Karpas-422 (cell line): ENCODE results near the gene TBC1D22A. TPM values are rescaled to one million over a fixed set of nuclear protein-coding genes. Genes with fewer than 3 reads are reported as not detected.

ENCODE experiments used
- DNase-seq: peaks from one replicate; pipeline ENCODE4 v3.0.0-alpha.2; 2015
- H2AFZ ChIP-seq: fragments of 200-600 bp; sonication (generic); 2 replicates; pipeline ENCODE4 v1.6.1; 2014; ENCODE audit warnings: antibody characterized with exemption, low read length, mixed read lengths
- H3K27ac ChIP-seq: fragments of 200-600 bp; sonication (generic); 2 replicates; pipeline ENCODE4 v1.5.1; 2014; ENCODE audit warnings: mild to moderate bottlenecking, low read length, moderate library complexity
- H3K27me3 ChIP-seq: fragments of 200-600 bp; sonication (generic); 2 replicates; pipeline ENCODE4 v1.6.1; 2014; ENCODE audit warnings: low read length, mixed read lengths
- H3K36me3 ChIP-seq: fragments of 200-600 bp; sonication (generic); 2 replicates; pipeline ENCODE4 v1.6.1; 2014; ENCODE audit warnings: low read length, mixed read lengths; ENCODE audit not compliant: insufficient read depth
- H3K4me1 ChIP-seq: fragments of 200-600 bp; sonication (generic); 2 replicates; pipeline ENCODE4 v1.6.1; 2014; ENCODE audit warnings: mild to moderate bottlenecking, low read length, mixed read lengths
- H3K4me2 ChIP-seq: fragments of 200-600 bp; sonication (generic); 2 replicates; pipeline ENCODE4 v1.6.1; 2014; ENCODE audit warnings: low read length, low read depth, mild to moderate bottlenecking; ENCODE audit not compliant: poor library complexity, severe bottlenecking
- H3K4me3 ChIP-seq: fragments of 200-600 bp; sonication (generic); 2 replicates; pipeline ENCODE4 v1.5.1; 2014; ENCODE audit warnings: mild to moderate bottlenecking, antibody characterized with exemption, low read length, mixed read lengths
- H3K79me2 ChIP-seq: fragments of 200-600 bp; sonication (generic); 2 replicates; pipeline ENCODE4 v1.6.1; 2014; ENCODE audit warnings: mild to moderate bottlenecking, low read length, mixed read lengths
- H3K9ac ChIP-seq: fragments of 200-600 bp; sonication (generic); 2 replicates; pipeline ENCODE4 v1.6.0; 2014; ENCODE audit warnings: low read length
- H3K9me2 ChIP-seq: fragments of 200-600 bp; sonication (generic), shearing (Covaris generic); replicated peaks from 2 replicates; pipeline ENCODE4 v1.6.0; 2014; ENCODE audit warnings: mild to moderate bottlenecking, low read length, moderate library complexity; ENCODE audit not compliant: insufficient read depth
- H3K9me3 ChIP-seq: fragments of 300-700, 200-600 bp; sonication (generic); 2 replicates; pipeline ENCODE4 v1.6.1; 2014; ENCODE audit warnings: low read length, mixed read lengths
- H4K20me1 ChIP-seq: fragments of 200-600 bp; sonication (generic); 2 replicates; pipeline ENCODE4 v1.6.1; 2014; ENCODE audit warnings: mild to moderate bottlenecking, antibody characterized with exemption, low read length, low read depth; ENCODE audit not compliant: insufficient read depth
- total RNA-seq: library from RNA; depleted of rRNA; stranded (reverse); fragments of >200 nt; shearing (Covaris generic); gene quantifications from 2 replicates; pipeline ENCODE4 v1.2.3, GENCODE V29; 2014; ENCODE audit warnings: low replicate concordance

Gene TBC1D22A
- total RNA-seq, 1 experiment from 2014 or later, result 27.7 TPM

- Histone ChIP-seq H3K79me2 (no peaks in the 10 kb centered on the region), H2AFZ (no peak overlapping the region), H3K4me1 (no peaks in the 10 kb centered on the region), H3K27me3 (no peaks in the 10 kb centered on the region), H4K20me1 (no peaks in the 10 kb centered on the region), H3K36me3 (no peaks in the 10 kb centered on the region), H3K27ac (no peak overlapping the region), H3K9me3 (no peaks in the 10 kb centered on the region), H3K9ac (no peak overlapping the region), H3K9me2 (no peaks in the 10 kb centered on the region), H3K4me3 (no peak overlapping the region), H3K4me2 (no peak overlapping the region)
- DNase-seq, result no peak
Observed at GRCh38 chr22:47086596-47087248, 324.3 kb downstream of the TBC1D22A start.

DNA sequence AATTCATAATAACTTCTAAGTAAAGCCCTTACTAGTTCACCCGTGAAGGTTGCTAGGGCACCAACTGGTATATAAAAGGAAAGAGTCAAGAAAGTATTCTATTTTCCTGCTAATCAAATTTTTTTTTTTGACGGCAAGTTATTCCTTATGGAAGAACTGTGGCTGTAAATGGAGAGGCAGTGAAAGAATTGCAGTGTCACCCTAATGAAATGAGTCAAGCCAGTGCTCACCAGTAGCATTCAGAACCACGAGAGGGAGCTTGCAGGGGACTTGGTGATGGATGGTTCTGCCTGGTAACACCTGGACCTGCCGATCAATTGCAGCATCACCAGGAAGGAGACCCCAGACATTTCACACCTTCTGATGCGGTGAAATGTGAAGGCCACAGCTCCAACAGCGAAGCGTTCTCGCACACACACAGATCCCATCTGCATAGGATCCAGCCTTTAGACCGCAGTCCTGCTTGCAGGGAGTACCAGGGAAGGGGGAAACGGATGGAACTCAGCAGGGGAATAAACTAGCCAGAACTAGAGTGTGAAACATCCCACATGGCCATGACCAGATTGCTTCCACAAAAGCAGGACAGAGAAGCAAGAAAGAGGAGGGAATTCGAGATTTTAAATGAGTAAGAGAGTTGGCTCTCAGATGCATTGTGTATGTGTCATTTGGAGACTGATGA, 326.2 kb downstream of the TBC1D22A start:
- H4K20me1 ChIP-seq, result no peaks in the 10 kb centered on the region
- no peak overlapping the region for H3K27ac ChIP-seq
- no peak overlapping the region for H3K9ac ChIP-seq
- H3K4me2 ChIP-seq, result no peak overlapping the region
- H3K79me2 ChIP-seq, result peaks cover under 1% of the 10 kb centered on the region; the same call in 1 of the 2 replicates
- no peaks in the 10 kb centered on the region for H3K27me3 ChIP-seq
- no peaks in the 10 kb centered on the region for H3K9me3 ChIP-seq
- no peak overlapping the region for H2AFZ ChIP-seq
- H3K9me2 ChIP-seq, result no peaks in the 10 kb centered on the region
- H3K4me1 ChIP-seq, result no peaks in the 10 kb centered on the region
- no peaks in the 10 kb centered on the region for H3K36me3 ChIP-seq
- no peak overlapping the region for H3K4me3 ChIP-seq
- no peak for DNase-seq

DNA sequence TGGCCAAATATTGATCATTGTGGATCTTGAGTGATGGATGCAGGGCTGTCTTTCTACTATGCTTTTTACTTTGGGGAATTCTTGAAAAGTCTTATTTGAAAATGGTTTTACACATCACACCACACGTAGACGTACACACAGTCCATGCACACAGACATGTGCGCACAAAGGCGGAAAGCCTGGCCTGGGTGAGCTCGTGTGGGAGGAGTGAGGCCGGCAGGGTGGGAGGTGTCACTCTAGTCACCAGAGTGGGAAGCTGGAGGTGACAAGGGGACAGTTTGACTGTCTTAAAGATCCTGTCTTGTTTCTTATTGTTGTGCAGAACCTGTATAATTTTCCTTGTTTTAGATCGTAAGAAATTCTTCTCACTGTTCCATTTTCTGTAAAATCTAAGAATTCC, 326.9 kb downstream of the TBC1D22A start:
- H3K4me2 ChIP-seq, result no peak overlapping the region

DNA sequence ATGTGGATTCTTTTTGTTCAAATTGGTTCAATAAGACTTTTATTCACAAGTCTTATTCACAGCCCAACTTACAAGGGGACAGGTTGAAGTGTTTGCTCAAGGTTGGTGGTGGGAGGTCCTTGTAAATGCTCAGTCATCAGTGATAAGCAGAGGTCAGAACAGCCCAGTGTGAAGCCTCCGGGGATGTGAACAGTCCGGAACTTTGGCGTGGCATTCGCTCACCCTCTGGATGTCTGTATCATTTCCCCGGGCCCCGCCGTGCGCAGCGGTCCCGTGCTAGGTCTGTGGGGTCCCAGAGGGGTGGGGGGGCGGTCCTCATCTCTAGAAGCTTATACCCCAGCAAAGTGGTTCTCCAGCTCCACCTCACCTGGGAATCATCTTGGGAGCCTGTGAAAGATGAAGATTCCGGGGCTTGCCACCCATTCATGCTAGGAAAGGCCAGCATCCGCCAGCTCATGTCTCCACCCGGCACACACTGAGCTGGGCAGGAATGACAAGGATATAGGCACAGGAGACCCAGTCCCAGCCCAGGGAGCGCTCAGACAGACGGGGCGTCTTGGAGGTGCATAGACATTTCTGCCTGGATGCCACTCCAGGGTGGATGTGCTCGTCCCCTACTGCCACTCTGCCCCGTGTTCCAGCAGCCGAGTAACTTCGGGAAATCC, 327.5 kb downstream of the TBC1D22A start:
- Histone ChIP-seq H3K9me2 (no peaks in the 10 kb centered on the region), H3K4me3 (no peak overlapping the region), H3K9ac (no peak overlapping the region), H4K20me1 (no peaks in the 10 kb centered on the region), H3K27ac (no peak overlapping the region), H3K9me3 (no peaks in the 10 kb centered on the region), H3K4me1 (peaks cover 11% of the 10 kb centered on the region), H3K36me3 (no peaks in the 10 kb centered on the region), H3K27me3 (no peaks in the 10 kb centered on the region), H3K4me2 (no peak overlapping the region), H3K79me2 (peaks cover 6% of the 10 kb centered on the region; the same call in 1 of the 2 replicates), H2AFZ (no peak overlapping the region)
- DNase-seq, result no peak

More for the DNA sequence above, 326.9 kb downstream of the TBC1D22A start:
- Histone ChIP-seq H3K79me2 (peaks cover 6% of the 10 kb centered on the region; the same call in 1 of the 2 replicates), H2AFZ (no peak overlapping the region), H3K9me2 (no peaks in the 10 kb centered on the region), H3K27ac (no peak overlapping the region), H3K36me3 (no peaks in the 10 kb centered on the region), H3K9me3 (no peaks in the 10 kb centered on the region), H3K27me3 (no peaks in the 10 kb centered on the region), H3K9ac (no peak overlapping the region), H3K4me3 (no peak overlapping the region), H4K20me1 (no peaks in the 10 kb centered on the region), H3K4me1 (peaks cover 6% of the 10 kb centered on the region)
- DNase-seq, result no peak

- Histone ChIP-seq H3K4me2 (no peak overlapping the region), H3K9me3 (no peaks in the 10 kb centered on the region), H4K20me1 (no peaks in the 10 kb centered on the region), H3K27me3 (no peaks in the 10 kb centered on the region), H3K36me3 (no peaks in the 10 kb centered on the region), H3K9ac (no peak overlapping the region), H3K4me1 (peaks cover 19% of the 10 kb centered on the region), H3K9me2 (no peaks in the 10 kb centered on the region), H3K4me3 (no peak overlapping the region), H3K79me2 (peaks cover 6% of the 10 kb centered on the region; the same call in 1 of the 2 replicates), H2AFZ (no peak overlapping the region), H3K27ac (no peak overlapping the region)
- no peak for DNase-seq
Observed at GRCh38 chr22:47090591-47091245, 328.3 kb downstream of the TBC1D22A start.

DNA sequence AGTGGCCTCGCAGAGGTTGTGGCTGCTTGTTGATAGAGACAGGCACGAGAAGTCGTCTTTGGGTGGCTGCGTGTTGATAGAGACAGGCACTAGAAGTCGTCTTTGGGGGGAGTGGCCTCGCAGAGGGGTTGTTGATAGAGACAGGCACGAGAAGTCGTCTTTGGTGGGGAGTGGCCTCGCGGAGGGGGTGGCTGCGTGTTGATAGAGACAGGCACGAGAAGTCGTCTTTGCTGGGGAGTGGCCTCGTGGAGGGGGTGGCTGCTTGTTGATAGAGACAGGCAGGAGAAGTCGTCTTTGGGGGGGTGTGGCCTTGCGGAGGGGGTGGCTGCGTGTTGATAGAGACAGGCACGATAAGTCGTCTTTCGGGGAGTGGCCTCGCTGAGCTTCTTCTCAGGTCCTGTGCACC, 328.8 kb downstream of the TBC1D22A start:
- no peaks in the 10 kb centered on the region for H3K9me2 ChIP-seq
- H3K27me3 ChIP-seq, result no peaks in the 10 kb centered on the region
- H3K4me3 ChIP-seq, result no peak overlapping the region
- H2AFZ ChIP-seq, result no peak overlapping the region
- no peak overlapping the region for H3K9ac ChIP-seq
- H3K27ac ChIP-seq, result no peak overlapping the region
- peaks cover 20% of the 10 kb centered on the region for H3K4me1 ChIP-seq
- no peaks in the 10 kb centered on the region for H4K20me1 ChIP-seq
- H3K4me2 ChIP-seq, result no peak overlapping the region
- H3K79me2 ChIP-seq, result peaks cover 8% of the 10 kb centered on the region; the same call in 1 of the 2 replicates
- H3K36me3 ChIP-seq, result no peaks in the 10 kb centered on the region
- DNase-seq, result no peak
- H3K9me3 ChIP-seq, result no peaks in the 10 kb centered on the region

GRCh38 chr22:47091921-47092700, 329.7 kb downstream of the TBC1D22A start:
- H3K4me1 ChIP-seq, result peaks cover 20% of the 10 kb centered on the region
- H2AFZ ChIP-seq, result no peak overlapping the region
- no peaks in the 10 kb centered on the region for H4K20me1 ChIP-seq
- H3K4me2 ChIP-seq, result no peak overlapping the region
- no peaks in the 10 kb centered on the region for H3K9me2 ChIP-seq
- peaks cover 12% of the 10 kb centered on the region; the same call in 1 of the 2 replicates for H3K79me2 ChIP-seq
- no peaks in the 10 kb centered on the region for H3K36me3 ChIP-seq
- no peaks in the 10 kb centered on the region for H3K9me3 ChIP-seq
- no peak for DNase-seq
- no peak overlapping the region for H3K27ac ChIP-seq
- H3K4me3 ChIP-seq, result no peak overlapping the region
- no peak overlapping the region for H3K9ac ChIP-seq
- no peaks in the 10 kb centered on the region for H3K27me3 ChIP-seq
